ENCODE results near the gene CHIA. TPM values are rescaled to one million over a fixed set of nuclear protein-coding genes. Genes with fewer than 3 reads are reported as not detected.

Gene CHIA
- total RNA-seq, 1 experiment from 2014 or later = not detected

- TF ChIP-seq CTCF (IDR thresholded peaks at IDR 0.05 in 2 of 3, conservative IDR thresholded peaks at IDR 0.05 in 1 of 3; ENCODE audit: borderline replicate concordance in 1 of 3, insufficient read depth in 1 of 3, low read depth in 2 of 3, low read length in 2 of 3) = no peak
- TF ChIP-seq ELF1 (IDR thresholded peaks at IDR 0.05; ENCODE audit: borderline replicate concordance, low read depth) = no peak
Measured at GRCh38 chr1:111289371-111289770, 1.3 kb upstream of the CHIA start (continued).

DNA sequence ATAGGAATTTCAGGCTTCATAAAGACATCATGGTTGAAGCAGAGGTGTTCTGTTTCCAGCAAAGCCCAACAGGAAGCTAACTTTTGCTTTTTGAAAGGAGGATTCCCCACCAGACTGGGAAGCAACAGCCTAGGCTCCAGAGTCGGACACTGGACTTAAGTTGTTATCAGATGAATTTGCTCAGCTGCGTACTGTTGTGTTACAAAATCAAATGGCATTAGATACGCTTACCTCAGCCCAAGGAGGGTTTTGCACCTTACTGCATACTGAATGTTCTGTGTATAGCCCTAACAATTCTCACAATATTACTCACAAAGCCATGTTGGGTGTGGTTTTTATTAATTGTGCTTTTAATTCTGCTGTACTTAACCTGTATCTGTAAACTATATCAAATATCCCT, 547 bp upstream of the CHIA start:
- ATAC-seq (no peak), DNase-seq (ENCODE audit: low read depth, low spot score) (no peak)
- CTCF ChIA-PET = no interaction called here
- Histone ChIP-seq H3K9me3 (ENCODE audit: control insufficient read depth in 1 of 2, insufficient read depth in 1 of 2, low read depth in 1 of 2, low read length in 2 of 2) (no peaks in the 10 kb centered on the region), H3K36me3 (ENCODE audit: control insufficient read depth in 1 of 2, insufficient read depth in 2 of 2, low read length in 2 of 2) (no peaks in the 10 kb centered on the region), H3K27ac (ENCODE audit: low read depth, low read length) (no peak overlapping the region), H3K79me2 (ENCODE audit: insufficient read depth, low read length) (no peaks in the 10 kb centered on the region), H3K4me3 (replicated peaks in 1 of 2; ENCODE audit: low read depth in 1 of 2, low read length in 2 of 2) (no peak overlapping the region), H2AFZ (ENCODE audit: low read depth, low read length, poor library complexity, severe bottlenecking) (no peak overlapping the region), H3K4me1 (ENCODE audit: control insufficient read depth in 1 of 2, insufficient read depth in 2 of 2, low read length in 2 of 2) (no peaks in the 10 kb centered on the region), H3K9me2 (ENCODE audit: insufficient read depth) (no peaks in the 10 kb centered on the region), H3K4me2 (ENCODE audit: low read length) (no peak overlapping the region), H3K27me3 (ENCODE audit: insufficient read depth, low read length) (peaks cover 14% of the 10 kb centered on the region; the same call in 1 of the 2 replicates), H3K9ac (ENCODE audit: low read length) (no peak overlapping the region), H4K20me1 (ENCODE audit: insufficient read depth) (no peaks in the 10 kb centered on the region)
- no TSS peak for BruUV-seq (replicated peaks)
- intact Hi-C loops (cut with micrococcal nuclease) = no loop called here
- RAD21 ChIA-PET (ENCODE audit: low non-redundant PET in 1 of 2, low total read pairs in 2 of 2, uncharacterized antibody in 2 of 2, unreplicated experiment in 2 of 2) = no interaction called here
- TF ChIP-seq ELF1 (IDR thresholded peaks at IDR 0.05; ENCODE audit: borderline replicate concordance, low read depth) (no peak), YY1 (IDR thresholded peaks at IDR 0.05; ENCODE audit: extremely low read depth, insufficient replicate concordance, low read depth, low read length) (no peak), SIN3A (IDR thresholded peaks at IDR 0.05; ENCODE audit: low read depth) (no peak), JUND (IDR thresholded peaks at IDR 0.05) (no peak)
- TF ChIP-seq, protein P1, sequence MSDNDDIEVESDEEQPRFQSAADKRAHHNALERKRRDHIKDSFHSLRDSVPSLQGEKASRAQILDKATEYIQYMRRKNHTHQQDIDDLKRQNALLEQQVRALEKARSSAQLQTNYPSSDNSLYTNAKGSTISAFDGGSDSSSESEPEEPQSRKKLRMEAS (IDR thresholded peaks at IDR 0.05) = no peak
- POLR2A ChIA-PET = no interaction called here

All from HCT116 (cell line).